Measurements from ENCODE around the gene BTG1.

DNA sequence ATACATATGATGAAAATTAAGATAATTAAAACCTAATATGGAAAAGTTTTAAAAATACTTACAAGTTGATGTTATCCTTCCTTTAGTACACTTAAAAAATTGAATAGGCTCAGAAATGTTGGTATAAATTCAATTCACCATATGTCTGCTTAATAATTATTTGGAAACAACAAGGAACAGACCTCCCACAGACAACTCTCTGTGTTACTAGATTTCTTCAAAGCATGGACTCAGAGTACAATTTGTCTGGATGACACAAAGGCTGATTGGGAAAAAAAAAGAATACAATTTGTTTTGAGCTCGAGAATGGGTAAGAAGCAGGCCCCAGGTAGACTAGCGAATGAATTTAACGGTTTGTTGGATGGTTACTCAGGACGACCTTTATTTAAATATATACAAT is 48.9 kb upstream of the BTG1 start:
- TF ChIP-seq EZH2 (IDR thresholded peaks at IDR 0.05; ENCODE audit: low read length, unreplicated experiment) (no peak), EZH2phosphoT487 (IDR thresholded peaks at IDR 0.05; ENCODE audit: borderline replicate concordance, low read length) (no peak)
